ENCODE measurements around the gene TNS4.

Gene TNS4

GRCh38 chr17:40464392-40464855, 37.0 kb downstream of the TNS4 start:
- DNase-seq: no peak
- no peaks in the 10 kb centered on the region for H3K79me2 ChIP-seq (ENCODE audit: low read length)
- H3K4me2 ChIP-seq (ENCODE audit: low read depth, low read length): no peak overlapping the region
- H4K20me1 ChIP-seq (ENCODE audit: insufficient read depth, low read length): no peaks in the 10 kb centered on the region
- H3F3A ChIP-seq (ENCODE audit: insufficient read depth, low read length): no peaks in the 10 kb centered on the region
- H3K4me3 ChIP-seq (ENCODE audit: low read length): no peak overlapping the region
- H2AFZ ChIP-seq (ENCODE audit: low read length): no peak overlapping the region
- TF ChIP-seq CTCF (IDR thresholded peaks at IDR 0.05; ENCODE audit: low read length) (no peak), EZH2 (optimal IDR thresholded peaks at IDR 0.05; ENCODE audit: low read depth, low read length) (no peak), EZH2phosphoT487 (IDR thresholded peaks at IDR 0.05; ENCODE audit: low read length) (no peak)
- H3K9ac ChIP-seq (ENCODE audit: low read length): no peak overlapping the region
- H3K27ac ChIP-seq (ENCODE audit: low read length): no peak overlapping the region
- peaks cover 58% of the 10 kb centered on the region for H3K27me3 ChIP-seq (replicated peaks; ENCODE audit: insufficient read depth, low read length)
- H3K36me3 ChIP-seq (replicated peaks; ENCODE audit: insufficient read depth, low read length): no peaks in the 10 kb centered on the region
- no peaks in the 10 kb centered on the region for H3K9me3 ChIP-seq (replicated peaks; ENCODE audit: insufficient read depth, low read length)
- no peaks in the 10 kb centered on the region for H3K9me2 ChIP-seq (replicated peaks; ENCODE audit: insufficient read depth, low read length)
- H3K4me1 ChIP-seq (ENCODE audit: low read length): no peaks in the 10 kb centered on the region

GRCh38 chr17:40463122-40463550, 38.3 kb downstream of the TNS4 start:
- no peaks in the 10 kb centered on the region for H4K20me1 ChIP-seq (ENCODE audit: insufficient read depth, low read length)
- no peaks in the 10 kb centered on the region for H3K79me2 ChIP-seq (ENCODE audit: low read length)
- no peaks in the 10 kb centered on the region for H3K9me3 ChIP-seq (replicated peaks; ENCODE audit: insufficient read depth, low read length)
- H3F3A ChIP-seq (ENCODE audit: insufficient read depth, low read length): no peaks in the 10 kb centered on the region
- H3K36me3 ChIP-seq (replicated peaks; ENCODE audit: insufficient read depth, low read length): no peaks in the 10 kb centered on the region
- H3K4me2 ChIP-seq (ENCODE audit: low read depth, low read length): no peak overlapping the region
- H3K9ac ChIP-seq (ENCODE audit: low read length): no peak overlapping the region
- no peaks in the 10 kb centered on the region for H3K9me2 ChIP-seq (replicated peaks; ENCODE audit: insufficient read depth, low read length)
- H3K4me3 ChIP-seq (ENCODE audit: low read length): no peak overlapping the region
- peaks cover 63% of the 10 kb centered on the region for H3K27me3 ChIP-seq (replicated peaks; ENCODE audit: insufficient read depth, low read length)
- TF ChIP-seq CTCF (IDR thresholded peaks at IDR 0.05; ENCODE audit: low read length) (no peak), EZH2phosphoT487 (IDR thresholded peaks at IDR 0.05; ENCODE audit: low read length) (no peak), EZH2 (optimal IDR thresholded peaks at IDR 0.05; ENCODE audit: low read depth, low read length) (no peak)
- H3K27ac ChIP-seq (ENCODE audit: low read length): no peak overlapping the region
- H2AFZ ChIP-seq (ENCODE audit: low read length): no peak overlapping the region
- no peak for DNase-seq
- no peaks in the 10 kb centered on the region for H3K4me1 ChIP-seq (ENCODE audit: low read length)

GRCh38 chr17:40462343-40463121, 38.9 kb downstream of the TNS4 start:
- Histone ChIP-seq H4K20me1 (ENCODE audit: insufficient read depth, low read length) (no peaks in the 10 kb centered on the region), H3K4me2 (ENCODE audit: low read depth, low read length) (no peak overlapping the region), H3K27ac (ENCODE audit: low read length) (no peak overlapping the region), H3K9ac (ENCODE audit: low read length) (no peak overlapping the region), H3K4me1 (ENCODE audit: low read length) (no peaks in the 10 kb centered on the region), H2AFZ (ENCODE audit: low read length) (no peak overlapping the region), H3K4me3 (ENCODE audit: low read length) (no peak overlapping the region), H3K79me2 (ENCODE audit: low read length) (no peaks in the 10 kb centered on the region), H3K27me3 (replicated peaks; ENCODE audit: insufficient read depth, low read length) (peaks cover 68% of the 10 kb centered on the region), H3K9me3 (replicated peaks; ENCODE audit: insufficient read depth, low read length) (no peaks in the 10 kb centered on the region), H3K36me3 (replicated peaks; ENCODE audit: insufficient read depth, low read length) (no peaks in the 10 kb centered on the region), H3F3A (ENCODE audit: insufficient read depth, low read length) (no peaks in the 10 kb centered on the region), H3K9me2 (replicated peaks; ENCODE audit: insufficient read depth, low read length) (no peaks in the 10 kb centered on the region)
- DNase-seq: no peak
- no peak for TF ChIP-seq CTCF (IDR thresholded peaks at IDR 0.05; ENCODE audit: low read length)
- no peak for TF ChIP-seq EZH2 (optimal IDR thresholded peaks at IDR 0.05; ENCODE audit: low read depth, low read length)
- no peak for TF ChIP-seq EZH2phosphoT487 (IDR thresholded peaks at IDR 0.05; ENCODE audit: low read length)
